GM12874 (cell line): ENCODE data around the gene ADGRL2.

ENCODE experiments used
- CTCF ChIP-seq: IDR thresholded peaks from 2 replicates; pipeline ENCODE4 v1.5.1; 2011; ENCODE audit warnings: low read depth, mild to moderate bottlenecking, control low read depth, low read length, moderate library complexity; ENCODE audit not compliant: insufficient read depth

ADGRL2 gene

GRCh38 chr1:81824759-81825158 lies 24.0 kb downstream of the ADGRL2 start:
- TF ChIP-seq CTCF = no peak

GRCh38 chr1:81827942-81828341 lies 27.2 kb downstream of the ADGRL2 start:
- no peak for TF ChIP-seq CTCF

- TF ChIP-seq CTCF = no peak
Observed at GRCh38 chr1:81832573-81832972, 31.8 kb downstream of the ADGRL2 start.

GRCh38 chr1:81833722-81834121 lies 33.0 kb downstream of the ADGRL2 start:
- no peak for TF ChIP-seq CTCF

- no peak for TF ChIP-seq CTCF
Observed at GRCh38 chr1:81834268-81834667, 33.5 kb downstream of the ADGRL2 start.

- no peak for TF ChIP-seq CTCF
Observed at GRCh38 chr1:81834921-81835698, 34.4 kb downstream of the ADGRL2 start.

GRCh38 chr1:81836007-81836626 lies 35.4 kb downstream of the ADGRL2 start:
- no peak for TF ChIP-seq CTCF
